Activated B cell treated with CpG ODN at 0.5 μM for 24 hours (primary cell): ENCODE measurements around the gene CDC14B. TPM values are rescaled to one million over a fixed set of nuclear protein-coding genes. Genes with fewer than 3 reads are reported as not detected.
"Not testable (repeated sequence)": the region's sequence is repeated elsewhere in the genome, so short reads cannot be mapped to it uniquely, and the experiment has no call there.

Experiments used
- ATAC-seq: fragments of 200-7000 bp; cut with Tn5 transposase; one replicate; pipeline ENCODE4 v1.10.0; 2021; ENCODE audit warnings: low read depth, mild to moderate bottlenecking, moderate library complexity
- CTCF ChIA-PET: fragments of 350-600 bp; sonication (Branson Sonifier 250); formaldehyde crosslinking; loops from one replicate; lab custom pipeline; 2021; ENCODE audit warnings: antibody characterized with exemption; lab: Charles Lee
- POLR2A ChIA-PET: fragments of 350-600 bp; sonication (Branson Sonifier 250); formaldehyde crosslinking; loops from one replicate; lab custom pipeline; 2021; ENCODE audit warnings: antibody characterized with exemption; lab: Charles Lee
- DNase-seq: peaks from one replicate; pipeline ENCODE4 v3.0.0; 2022
- H3K27ac Mint-ChIP-seq: one replicate; pipeline ENCODE4 v1.8.0; 2020; ENCODE audit warnings: mixed read lengths
- H3K27me3 Mint-ChIP-seq: one replicate; pipeline ENCODE4 v1.8.0; 2021; ENCODE audit warnings: mixed read lengths
- H3K36me3 Mint-ChIP-seq: one replicate; pipeline ENCODE4 v1.8.0; 2021; ENCODE audit warnings: low read depth, mixed read lengths
- H3K4me1 Mint-ChIP-seq: one replicate; pipeline ENCODE4 v1.8.0; 2021; ENCODE audit warnings: mixed read lengths
- H3K4me3 Mint-ChIP-seq: one replicate; pipeline ENCODE4 v1.8.0; 2020; ENCODE audit warnings: mild to moderate bottlenecking, mixed read lengths
- H3K9me3 Mint-ChIP-seq: one replicate; pipeline ENCODE4 v1.8.0; 2020; ENCODE audit warnings: mixed read lengths
- intact Hi-C: fragments of 100-400 bp; cut with micrococcal nuclease; formaldehyde crosslinking; loops from one replicate; pipeline ENCODE4 v1.15.1; 2024
- total RNA-seq: library from RNA; stranded (reverse); gene quantifications from 2 replicates; pipeline ENCODE4 v1.2.3, GENCODE V29; 2022
- TF ChIP-seq, protein P1 (sequence below): fragments of 200-600 bp; IDR thresholded peaks from one replicate; pipeline ENCODE4 v1.8.0; 2022; ENCODE audit warnings: antibody characterized with exemption, mild to moderate bottlenecking

CDC14B gene
- total RNA-seq, 1 donor from 2014 or later: 2.5 TPM

DNA sequence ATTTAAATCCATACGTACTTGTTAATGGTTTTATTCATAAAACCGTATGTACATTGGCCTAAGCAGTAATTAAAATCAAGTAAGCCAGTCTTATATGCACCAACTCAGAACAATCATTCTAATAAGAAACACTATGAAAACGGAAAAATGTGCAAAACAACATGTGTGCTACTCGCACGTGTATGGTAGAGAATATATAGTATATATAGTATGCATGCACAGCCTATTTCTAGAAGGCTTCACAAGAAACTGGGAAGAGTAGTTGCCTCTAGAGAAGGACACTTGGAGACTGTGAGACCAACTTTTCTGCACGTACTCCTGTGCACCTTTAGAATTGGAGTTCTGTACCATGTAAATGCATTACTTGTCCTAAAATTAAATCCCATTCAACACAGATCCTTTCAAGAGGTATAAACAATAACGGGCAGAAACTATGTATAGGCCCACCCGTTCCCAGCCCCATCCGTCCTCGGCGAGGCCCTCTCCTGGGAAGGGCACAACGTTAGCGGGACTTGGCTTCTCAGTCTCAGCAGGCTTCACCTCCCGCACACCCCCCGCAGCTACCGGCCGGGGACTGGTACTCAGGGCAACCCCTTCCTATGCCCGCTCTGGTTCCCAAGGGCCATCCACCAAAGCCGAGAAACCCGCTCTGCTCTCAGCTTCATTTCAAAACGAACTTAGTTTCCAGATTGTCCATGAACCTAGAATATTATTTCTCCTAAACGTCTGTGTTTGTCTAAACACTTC lies 2.0 kb downstream of the CDC14B start:
- H3K36me3 Mint-ChIP-seq: no peaks in the 10 kb centered on the region
- DNase-seq: no peak
- no peak overlapping the region for H3K27ac Mint-ChIP-seq
- peaks cover 54% of the 10 kb centered on the region for H3K27me3 Mint-ChIP-seq
- ChIA-PET CTCF (no interaction called here), POLR2A (no interaction called here)
- no peak overlapping the region for H3K4me3 Mint-ChIP-seq
- H3K4me1 Mint-ChIP-seq: peaks cover 11% of the 10 kb centered on the region
- intact Hi-C loops: loop anchor here (5.0 kb wide), 1 partner anchor 35 kb away; no protein-coding TSS in a partner anchor
- TF ChIP-seq, protein P1, sequence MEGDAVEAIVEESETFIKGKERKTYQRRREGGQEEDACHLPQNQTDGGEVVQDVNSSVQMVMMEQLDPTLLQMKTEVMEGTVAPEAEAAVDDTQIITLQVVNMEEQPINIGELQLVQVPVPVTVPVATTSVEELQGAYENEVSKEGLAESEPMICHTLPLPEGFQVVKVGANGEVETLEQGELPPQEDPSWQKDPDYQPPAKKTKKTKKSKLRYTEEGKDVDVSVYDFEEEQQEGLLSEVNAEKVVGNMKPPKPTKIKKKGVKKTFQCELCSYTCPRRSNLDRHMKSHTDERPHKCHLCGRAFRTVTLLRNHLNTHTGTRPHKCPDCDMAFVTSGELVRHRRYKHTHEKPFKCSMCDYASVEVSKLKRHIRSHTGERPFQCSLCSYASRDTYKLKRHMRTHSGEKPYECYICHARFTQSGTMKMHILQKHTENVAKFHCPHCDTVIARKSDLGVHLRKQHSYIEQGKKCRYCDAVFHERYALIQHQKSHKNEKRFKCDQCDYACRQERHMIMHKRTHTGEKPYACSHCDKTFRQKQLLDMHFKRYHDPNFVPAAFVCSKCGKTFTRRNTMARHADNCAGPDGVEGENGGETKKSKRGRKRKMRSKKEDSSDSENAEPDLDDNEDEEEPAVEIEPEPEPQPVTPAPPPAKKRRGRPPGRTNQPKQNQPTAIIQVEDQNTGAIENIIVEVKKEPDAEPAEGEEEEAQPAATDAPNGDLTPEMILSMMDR: no peak
- no peak for ATAC-seq
- no peaks in the 10 kb centered on the region for H3K9me3 Mint-ChIP-seq

DNA sequence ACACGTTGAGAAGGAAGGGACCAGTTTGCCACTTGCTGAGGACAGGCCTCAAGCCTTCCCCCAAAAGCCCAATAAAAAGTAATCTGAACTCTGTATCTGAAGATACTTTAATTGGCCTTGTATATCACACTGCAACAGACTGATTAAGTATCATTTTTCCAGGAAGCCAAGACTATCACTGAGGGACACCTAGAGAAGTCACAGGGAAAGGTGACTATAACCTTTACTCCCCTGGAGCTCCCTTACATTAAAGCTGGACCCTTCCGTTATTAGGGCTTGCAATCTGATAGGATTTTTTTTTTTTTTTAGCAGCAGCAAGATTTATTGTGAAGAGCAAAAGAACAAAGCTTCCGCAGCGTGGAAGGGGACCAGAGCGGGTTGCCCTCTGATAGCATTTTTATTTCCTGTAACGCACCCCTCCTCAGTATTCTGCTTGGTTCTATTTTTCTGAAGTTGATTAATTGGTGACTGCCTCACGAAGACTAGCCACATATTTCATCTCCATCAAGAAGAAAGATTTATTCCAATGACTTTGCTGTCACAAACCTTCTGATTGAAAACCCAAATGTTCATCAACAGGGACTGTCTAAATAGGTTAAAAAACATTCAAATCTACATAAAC lies 2.7 kb downstream of the CDC14B start:
- ATAC-seq: no peak
- Mint-ChIP-seq H3K4me3 (no peak overlapping the region), H3K4me1 (peaks cover 11% of the 10 kb centered on the region), H3K27me3 (peaks cover 56% of the 10 kb centered on the region), H3K27ac (no peak overlapping the region), H3K9me3 (no peaks in the 10 kb centered on the region), H3K36me3 (no peaks in the 10 kb centered on the region)
- POLR2A ChIA-PET: no interaction called here
- no peak for DNase-seq
- TF ChIP-seq, protein P1: no peak
- CTCF ChIA-PET: no interaction called here
- intact Hi-C loops: loop anchor here (5.0 kb wide), 1 partner anchor 35 kb away; no protein-coding TSS in a partner anchor

DNA sequence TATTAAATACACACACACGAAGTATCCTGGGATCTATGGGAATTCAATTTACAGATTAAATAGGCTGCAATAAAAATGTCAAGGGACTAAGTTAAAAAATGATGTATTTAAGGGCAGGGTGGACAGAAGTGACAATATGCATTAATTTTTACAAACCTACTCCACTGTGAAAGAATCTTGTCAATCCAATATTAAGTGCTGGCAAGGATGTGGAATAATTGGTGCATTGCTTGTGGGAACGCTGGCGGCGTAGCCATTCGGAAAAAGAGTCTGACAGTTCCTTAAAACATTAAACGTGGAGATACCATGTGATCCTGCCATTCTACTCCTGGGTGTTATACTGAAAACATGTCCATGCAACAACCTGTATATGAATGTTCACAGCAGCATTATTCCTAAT lies 4.2 kb downstream of the CDC14B start:
- ChIA-PET CTCF (no interaction called here), POLR2A (no interaction called here)
- peaks cover 9% of the 10 kb centered on the region for H3K4me1 Mint-ChIP-seq
- H3K27ac Mint-ChIP-seq: no peak overlapping the region
- no peaks in the 10 kb centered on the region for H3K36me3 Mint-ChIP-seq
- H3K9me3 Mint-ChIP-seq: no peaks in the 10 kb centered on the region
- intact Hi-C loops: loop anchor here (5.0 kb wide), 1 partner anchor 37 kb away; no protein-coding TSS in a partner anchor
- DNase-seq (no peak), ATAC-seq (no peak)
- H3K27me3 Mint-ChIP-seq: peaks cover 52% of the 10 kb centered on the region
- TF ChIP-seq, protein P1: no peak
- H3K4me3 Mint-ChIP-seq: no peak overlapping the region

DNA sequence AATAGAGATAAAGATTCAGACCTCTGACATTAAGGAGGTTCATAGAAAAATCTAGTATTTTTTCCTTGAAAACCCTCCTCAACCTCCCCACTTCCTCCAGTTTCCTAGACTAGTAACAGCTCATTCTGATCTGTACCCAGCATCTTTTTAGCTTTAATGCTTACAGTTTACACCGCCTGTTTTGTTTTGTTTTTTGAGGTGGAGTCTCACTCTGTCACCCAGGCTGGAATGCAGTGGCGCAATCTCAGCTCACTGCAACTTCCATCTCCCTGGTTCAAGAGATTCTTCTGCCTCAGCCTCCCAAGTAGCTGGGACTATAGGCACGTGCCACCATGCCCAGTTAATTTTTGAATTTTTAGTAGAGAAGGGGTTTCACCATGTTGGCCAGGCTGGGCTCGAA lies 5.0 kb downstream of the CDC14B start:
- ATAC-seq, H3K36me3 Mint-ChIP-seq, H3K4me1 Mint-ChIP-seq, H3K4me3 Mint-ChIP-seq, CTCF ChIA-PET, H3K27ac Mint-ChIP-seq, POLR2A ChIA-PET, H3K9me3 Mint-ChIP-seq, DNase-seq: not testable (repeated sequence)
- intact Hi-C loops: loop anchor here (5.0 kb wide), 1 partner anchor 38 kb away; no protein-coding TSS in a partner anchor
- peaks cover 45% of the 10 kb centered on the region for H3K27me3 Mint-ChIP-seq

DNA sequence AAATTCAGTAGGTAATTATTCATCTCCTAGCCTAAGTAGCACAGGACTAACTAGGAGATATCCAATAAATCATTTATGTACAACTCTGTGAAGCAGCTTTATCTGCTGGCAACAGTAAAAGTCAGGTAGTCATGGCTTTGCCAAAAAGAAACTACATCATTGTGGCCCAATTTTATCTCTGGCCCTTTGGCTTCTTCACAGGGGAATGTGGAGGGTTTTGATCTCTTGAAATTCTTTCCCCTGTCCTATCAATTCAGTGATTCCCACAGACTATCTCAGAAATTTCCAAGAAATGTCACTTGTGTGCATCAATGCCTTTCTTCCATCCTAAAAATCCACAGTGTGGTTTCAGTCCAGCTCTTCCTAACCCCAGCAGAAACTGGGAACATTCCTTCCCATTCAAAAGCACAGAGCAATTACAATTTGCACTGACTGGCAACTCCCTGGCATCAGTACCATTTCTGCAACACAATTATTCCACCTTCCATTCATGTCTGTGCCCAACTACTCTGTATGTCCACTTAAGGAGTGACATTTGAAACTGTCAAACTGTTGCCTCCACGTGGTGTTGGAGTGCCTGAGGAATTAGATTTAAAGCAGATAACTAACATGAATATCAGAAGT lies 6.6 kb downstream of the CDC14B start:
- H3K36me3 Mint-ChIP-seq: no peaks in the 10 kb centered on the region
- ATAC-seq (no peak), DNase-seq (no peak)
- intact Hi-C loops: no loop called here
- H3K9me3 Mint-ChIP-seq: no peaks in the 10 kb centered on the region
- H3K27ac Mint-ChIP-seq: no peak overlapping the region
- no peak overlapping the region for H3K4me3 Mint-ChIP-seq
- peaks cover 42% of the 10 kb centered on the region for H3K27me3 Mint-ChIP-seq
- ChIA-PET POLR2A (no interaction called here), CTCF (no interaction called here)
- H3K4me1 Mint-ChIP-seq: peaks cover 1% of the 10 kb centered on the region
- TF ChIP-seq, protein P1: no peak
